ENCODE results near the gene ARSJ.
"Not testable (repeated sequence)": the region's sequence is repeated elsewhere in the genome, so short reads cannot be mapped to it uniquely, and the experiment has no call there.

Gene ARSJ

GRCh38 chr4:114012749-114013148 is 33.3 kb upstream of the ARSJ start:
- Histone ChIP-seq H3K4me3 (replicated peaks; ENCODE audit: low read depth, low read length) (no peak overlapping the region), H3K36me3 (ENCODE audit: control insufficient read depth, insufficient read depth, low read length) (no peaks in the 10 kb centered on the region), H3K27me3 (replicated peaks; ENCODE audit: control insufficient read depth, insufficient read depth, low read length) (no peaks in the 10 kb centered on the region)
- DNase-seq (ENCODE audit: extremely low read depth, insufficient read length) = no peak
- TF ChIP-seq CTCF (IDR thresholded peaks at IDR 0.05; ENCODE audit: insufficient read depth, low read length, poor library complexity, severe bottlenecking) = no peak

GRCh38 chr4:114005569-114006442 is 26.4 kb upstream of the ARSJ start:
- Histone ChIP-seq H3K36me3 (ENCODE audit: control insufficient read depth, insufficient read depth, low read length) (no peaks in the 10 kb centered on the region), H3K27me3 (replicated peaks; ENCODE audit: control insufficient read depth, insufficient read depth, low read length) (no peaks in the 10 kb centered on the region), H3K4me3 (replicated peaks; ENCODE audit: low read depth, low read length) (no peak overlapping the region)
- TF ChIP-seq CTCF (IDR thresholded peaks at IDR 0.05; ENCODE audit: insufficient read depth, low read length, poor library complexity, severe bottlenecking) = no peak
- DNase-seq (ENCODE audit: extremely low read depth, insufficient read length) = no peak

- not testable (repeated sequence) for H3K27me3 ChIP-seq (replicated peaks; ENCODE audit: control insufficient read depth, insufficient read depth, low read length); H3K4me3 ChIP-seq (replicated peaks; ENCODE audit: low read depth, low read length); H3K36me3 ChIP-seq (ENCODE audit: control insufficient read depth, insufficient read depth, low read length); DNase-seq (ENCODE audit: extremely low read depth, insufficient read length)
Measured at GRCh38 chr4:114004483-114005226, 25.2 kb upstream of the ARSJ start.

GRCh38 chr4:113998531-113998930 is 19.1 kb upstream of the ARSJ start:
- Histone ChIP-seq H3K27me3 (replicated peaks; ENCODE audit: control insufficient read depth, insufficient read depth, low read length) (no peaks in the 10 kb centered on the region), H3K4me3 (replicated peaks; ENCODE audit: low read depth, low read length) (no peak overlapping the region), H3K36me3 (ENCODE audit: control insufficient read depth, insufficient read depth, low read length) (no peaks in the 10 kb centered on the region)
- no peak for DNase-seq (ENCODE audit: extremely low read depth, insufficient read length)
- no peak for TF ChIP-seq CTCF (IDR thresholded peaks at IDR 0.05; ENCODE audit: insufficient read depth, low read length, poor library complexity, severe bottlenecking)

- no peak for DNase-seq (ENCODE audit: extremely low read depth, insufficient read length)
- H3K27me3 ChIP-seq (replicated peaks; ENCODE audit: control insufficient read depth, insufficient read depth, low read length) = no peaks in the 10 kb centered on the region
- H3K4me3 ChIP-seq (replicated peaks; ENCODE audit: low read depth, low read length) = no peak overlapping the region
Measured at GRCh38 chr4:113998079-113998478, 18.6 kb upstream of the ARSJ start.

More at GRCh38 chr4:113998079-113998478, 18.6 kb upstream of the ARSJ start:
- H3K36me3 ChIP-seq (ENCODE audit: control insufficient read depth, insufficient read depth, low read length) = no peaks in the 10 kb centered on the region
- no peak for TF ChIP-seq CTCF (IDR thresholded peaks at IDR 0.05; ENCODE audit: insufficient read depth, low read length, poor library complexity, severe bottlenecking)
